ENCODE data around the gene GRK5.

DNA sequence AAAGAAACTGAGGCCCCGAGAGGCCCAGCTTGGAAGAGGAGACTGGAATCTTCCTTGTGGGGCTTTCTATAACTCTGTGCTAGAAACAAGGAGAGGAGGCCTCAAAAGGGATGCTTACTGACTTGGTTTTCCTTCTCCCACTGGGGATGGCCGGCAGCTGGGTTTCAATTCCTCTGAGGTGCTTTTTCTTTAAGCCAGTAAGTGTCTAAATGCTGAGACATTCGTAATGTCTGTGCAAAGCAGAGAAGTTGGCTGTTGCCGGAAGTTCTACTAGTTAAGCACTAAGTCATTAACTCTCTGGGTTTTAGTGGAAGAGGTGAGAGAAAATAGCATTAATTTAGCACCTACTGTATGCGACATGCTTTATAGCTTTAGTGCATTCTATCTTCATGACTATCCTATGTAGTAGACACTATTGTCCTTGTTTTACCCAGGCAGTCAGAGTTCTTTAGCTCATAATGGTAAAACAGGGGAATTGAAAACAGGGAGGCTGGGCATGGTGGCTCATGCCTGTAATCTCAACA is 199.9 kb downstream of the GRK5 start:
- TF ChIP-seq, protein P1, sequence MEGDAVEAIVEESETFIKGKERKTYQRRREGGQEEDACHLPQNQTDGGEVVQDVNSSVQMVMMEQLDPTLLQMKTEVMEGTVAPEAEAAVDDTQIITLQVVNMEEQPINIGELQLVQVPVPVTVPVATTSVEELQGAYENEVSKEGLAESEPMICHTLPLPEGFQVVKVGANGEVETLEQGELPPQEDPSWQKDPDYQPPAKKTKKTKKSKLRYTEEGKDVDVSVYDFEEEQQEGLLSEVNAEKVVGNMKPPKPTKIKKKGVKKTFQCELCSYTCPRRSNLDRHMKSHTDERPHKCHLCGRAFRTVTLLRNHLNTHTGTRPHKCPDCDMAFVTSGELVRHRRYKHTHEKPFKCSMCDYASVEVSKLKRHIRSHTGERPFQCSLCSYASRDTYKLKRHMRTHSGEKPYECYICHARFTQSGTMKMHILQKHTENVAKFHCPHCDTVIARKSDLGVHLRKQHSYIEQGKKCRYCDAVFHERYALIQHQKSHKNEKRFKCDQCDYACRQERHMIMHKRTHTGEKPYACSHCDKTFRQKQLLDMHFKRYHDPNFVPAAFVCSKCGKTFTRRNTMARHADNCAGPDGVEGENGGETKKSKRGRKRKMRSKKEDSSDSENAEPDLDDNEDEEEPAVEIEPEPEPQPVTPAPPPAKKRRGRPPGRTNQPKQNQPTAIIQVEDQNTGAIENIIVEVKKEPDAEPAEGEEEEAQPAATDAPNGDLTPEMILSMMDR (IDR thresholded peaks at IDR 0.05): no peak
- no peak for TF ChIP-seq POLR2A (IDR thresholded peaks at IDR 0.05)
